Nephron (organoid): Measurements from ENCODE around the gene LRFN2.

ENCODE experiments used
- H3K27ac Mint-ChIP-seq, 3 experiments: 2 replicates each; pipeline ENCODE4 v1.8.0; 2020; ENCODE audit warnings: mixed read lengths in 3 of 3, mild to moderate bottlenecking in 2 of 3, moderate library complexity in 1 of 3
- H3K27me3 Mint-ChIP-seq: 2 replicates; pipeline ENCODE4 v1.8.0; 2021; ENCODE audit warnings: low read depth, mild to moderate bottlenecking, moderate library complexity, mixed read lengths
- H3K36me3 Mint-ChIP-seq: 2 replicates; pipeline ENCODE4 v1.8.0; 2020; ENCODE audit warnings: low read depth, mixed read lengths
- H3K4me1 Mint-ChIP-seq: 2 replicates; pipeline ENCODE4 v1.8.0; 2020; ENCODE audit warnings: mixed read lengths
- H3K4me3 Mint-ChIP-seq, 3 experiments: 2 replicates each; pipeline ENCODE4 v1.8.0; 2020; ENCODE audit warnings: mild to moderate bottlenecking in 3 of 3, mixed read lengths in 3 of 3, moderate library complexity in 2 of 3
- H3K9me3 Mint-ChIP-seq: 2 replicates; pipeline ENCODE4 v1.8.0; 2020; ENCODE audit warnings: mixed read lengths
- TF ChIP-seq, protein P1 (sequence below), 3 experiments: fragments of 200-600 bp; sonication (generic); IDR thresholded peaks; one replicate each; pipeline ENCODE4 v1.5.0; 2021; ENCODE audit warnings: antibody characterized with exemption in 3 of 3; ENCODE audit not compliant: unreplicated experiment in 3 of 3

The LRFN2 gene

DNA sequence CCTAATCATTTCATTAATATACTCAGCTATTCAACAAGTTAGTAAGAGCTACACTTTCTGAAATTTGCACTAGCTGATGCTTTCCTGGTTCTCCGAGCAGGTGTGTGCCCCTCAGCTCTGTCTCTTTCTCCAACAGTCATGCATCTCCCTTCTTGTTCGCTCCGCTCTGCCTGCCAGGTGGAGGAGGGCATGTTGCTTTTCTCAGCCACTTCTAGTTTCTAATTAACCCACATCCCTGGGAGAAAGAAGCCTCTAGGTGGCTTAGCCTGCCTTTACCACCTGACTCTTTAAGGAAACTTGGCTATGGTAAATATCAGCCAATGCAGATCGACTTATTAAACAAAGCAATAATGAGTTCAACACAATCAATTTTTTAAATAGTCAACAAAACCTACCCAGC lies 34.2 kb downstream of the LRFN2 start:
- H3K36me3 Mint-ChIP-seq: no peaks in the 10 kb centered on the region
- no peak overlapping the region for H3K4me3 Mint-ChIP-seq
- H3K27ac Mint-ChIP-seq: peak overlapping the region; percentile 28 to 71 (median 58)
- TF ChIP-seq, protein P1, sequence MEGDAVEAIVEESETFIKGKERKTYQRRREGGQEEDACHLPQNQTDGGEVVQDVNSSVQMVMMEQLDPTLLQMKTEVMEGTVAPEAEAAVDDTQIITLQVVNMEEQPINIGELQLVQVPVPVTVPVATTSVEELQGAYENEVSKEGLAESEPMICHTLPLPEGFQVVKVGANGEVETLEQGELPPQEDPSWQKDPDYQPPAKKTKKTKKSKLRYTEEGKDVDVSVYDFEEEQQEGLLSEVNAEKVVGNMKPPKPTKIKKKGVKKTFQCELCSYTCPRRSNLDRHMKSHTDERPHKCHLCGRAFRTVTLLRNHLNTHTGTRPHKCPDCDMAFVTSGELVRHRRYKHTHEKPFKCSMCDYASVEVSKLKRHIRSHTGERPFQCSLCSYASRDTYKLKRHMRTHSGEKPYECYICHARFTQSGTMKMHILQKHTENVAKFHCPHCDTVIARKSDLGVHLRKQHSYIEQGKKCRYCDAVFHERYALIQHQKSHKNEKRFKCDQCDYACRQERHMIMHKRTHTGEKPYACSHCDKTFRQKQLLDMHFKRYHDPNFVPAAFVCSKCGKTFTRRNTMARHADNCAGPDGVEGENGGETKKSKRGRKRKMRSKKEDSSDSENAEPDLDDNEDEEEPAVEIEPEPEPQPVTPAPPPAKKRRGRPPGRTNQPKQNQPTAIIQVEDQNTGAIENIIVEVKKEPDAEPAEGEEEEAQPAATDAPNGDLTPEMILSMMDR (IDR thresholded peaks at IDR 0.05; ENCODE audit: unreplicated experiment in 3 of 3): no peak
- H3K27me3 Mint-ChIP-seq: peaks cover 42% of the 10 kb centered on the region
- H3K4me1 Mint-ChIP-seq: peaks cover 8% of the 10 kb centered on the region
- H3K9me3 Mint-ChIP-seq: no peaks in the 10 kb centered on the region

DNA sequence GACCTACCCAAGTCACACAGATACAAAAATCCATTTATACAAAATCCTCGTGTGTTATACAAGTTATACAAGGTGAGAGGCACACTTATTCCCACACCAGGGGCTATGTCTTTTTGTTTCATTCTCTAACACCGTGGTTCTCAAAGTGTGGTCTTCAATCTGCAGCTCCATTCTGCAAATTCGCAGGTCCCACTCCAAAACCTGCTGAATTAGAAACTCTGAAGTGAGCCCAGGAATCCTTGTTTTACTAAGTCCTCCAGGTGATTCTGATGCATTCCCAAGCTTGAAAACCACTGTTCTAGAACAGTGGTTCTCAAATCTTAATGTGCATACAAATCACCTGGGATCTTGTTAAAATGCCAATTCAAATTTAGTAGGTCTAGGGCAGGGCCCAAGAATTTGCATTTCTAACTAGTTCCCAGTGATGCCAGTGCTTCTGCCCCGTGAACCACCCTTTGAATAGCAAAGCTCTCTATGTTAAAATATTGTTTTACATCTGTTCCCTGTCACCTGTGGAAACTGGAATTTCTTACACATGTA lies 35.1 kb downstream of the LRFN2 start:
- H3K4me3 Mint-ChIP-seq: no peak overlapping the region
- no peaks in the 10 kb centered on the region for H3K36me3 Mint-ChIP-seq

DNA sequence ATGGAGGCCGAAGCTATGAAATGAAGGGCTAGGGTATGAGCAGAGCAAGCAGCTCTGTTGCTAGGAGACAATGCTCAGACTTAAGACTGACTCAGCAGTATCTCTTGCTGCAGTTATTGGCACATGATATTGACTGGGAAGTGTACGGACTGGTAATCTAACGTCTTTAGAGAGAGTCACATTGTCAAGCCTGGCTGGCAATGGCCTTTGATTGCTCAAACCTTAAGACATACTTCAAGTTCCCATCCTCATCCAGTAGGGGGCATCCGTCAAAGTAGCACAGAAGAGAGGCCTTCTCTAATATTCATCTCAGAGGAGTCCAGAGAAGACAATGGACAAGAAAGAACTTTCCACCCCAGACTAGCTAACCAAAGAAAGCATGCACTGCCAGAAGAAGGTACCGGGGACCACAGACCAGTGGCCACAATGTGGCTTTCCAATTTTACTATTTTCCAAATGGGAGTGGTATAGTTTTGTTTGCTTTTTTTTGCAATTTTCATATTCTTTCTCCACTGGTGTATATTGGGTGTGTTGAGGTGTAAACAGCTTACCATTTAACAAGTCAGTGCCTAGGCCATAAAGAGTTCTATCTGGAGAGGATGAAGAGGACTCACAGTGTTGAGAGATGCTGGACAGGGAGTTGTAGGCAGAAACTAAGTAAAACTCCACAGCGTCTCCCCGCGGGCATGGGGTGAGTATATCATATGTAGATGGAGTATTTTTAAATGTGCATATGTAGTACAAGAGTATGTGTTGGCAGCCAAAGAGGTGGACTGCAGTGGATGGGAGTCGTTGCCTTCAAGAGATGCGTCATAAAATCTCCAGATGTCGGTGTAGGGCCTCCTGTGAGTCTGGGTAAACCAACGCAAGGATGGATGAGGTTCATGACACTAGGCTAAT lies 36.7 kb downstream of the LRFN2 start:
- Mint-ChIP-seq H3K9me3 (no peaks in the 10 kb centered on the region), H3K27me3 (peaks cover 41% of the 10 kb centered on the region), H3K4me3 (no peak overlapping the region), H3K27ac (peak overlapping the region in 1 of 3 experiments; percentile 49), H3K36me3 (no peaks in the 10 kb centered on the region), H3K4me1 (peaks cover 8% of the 10 kb centered on the region)
- TF ChIP-seq, protein P1 (IDR thresholded peaks at IDR 0.05; ENCODE audit: unreplicated experiment in 3 of 3): peak; percentile 43 to 58 (median 49)

More for the DNA sequence above, 35.1 kb downstream of the LRFN2 start:
- peak overlapping the region in 1 of 3 experiments; percentile 59 for H3K27ac Mint-ChIP-seq
- TF ChIP-seq, protein P1 (IDR thresholded peaks at IDR 0.05; ENCODE audit: unreplicated experiment in 3 of 3): no peak
- H3K27me3 Mint-ChIP-seq: peaks cover 43% of the 10 kb centered on the region
- H3K4me1 Mint-ChIP-seq: peaks cover 8% of the 10 kb centered on the region
- no peaks in the 10 kb centered on the region for H3K9me3 Mint-ChIP-seq

DNA sequence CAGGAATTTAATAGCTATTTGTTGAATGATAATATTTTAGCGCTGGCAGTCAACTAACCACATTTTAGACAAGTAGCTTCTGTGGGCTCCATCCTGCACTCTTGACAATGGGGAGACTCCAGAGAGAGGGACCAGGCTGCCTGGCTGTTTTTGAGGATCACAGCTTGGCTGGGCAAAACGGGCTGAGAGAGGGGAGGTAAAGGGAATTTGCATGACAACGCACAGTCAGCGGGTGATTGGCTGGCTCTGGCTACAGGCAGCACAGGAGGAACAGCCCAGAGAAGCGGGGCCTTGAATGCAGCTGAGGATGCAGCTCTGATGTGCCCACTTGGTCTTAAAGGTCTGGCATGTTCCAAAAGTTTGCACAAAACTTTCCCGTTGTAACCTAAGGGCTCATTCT lies 41.2 kb downstream of the LRFN2 start:
- no peak overlapping the region for H3K4me3 Mint-ChIP-seq
- peaks cover 23% of the 10 kb centered on the region for H3K27me3 Mint-ChIP-seq
- TF ChIP-seq, protein P1 (IDR thresholded peaks at IDR 0.05; ENCODE audit: unreplicated experiment in 3 of 3): no peak
- no peak overlapping the region for H3K27ac Mint-ChIP-seq
- no peaks in the 10 kb centered on the region for H3K4me1 Mint-ChIP-seq
- no peaks in the 10 kb centered on the region for H3K36me3 Mint-ChIP-seq
- no peaks in the 10 kb centered on the region for H3K9me3 Mint-ChIP-seq

DNA sequence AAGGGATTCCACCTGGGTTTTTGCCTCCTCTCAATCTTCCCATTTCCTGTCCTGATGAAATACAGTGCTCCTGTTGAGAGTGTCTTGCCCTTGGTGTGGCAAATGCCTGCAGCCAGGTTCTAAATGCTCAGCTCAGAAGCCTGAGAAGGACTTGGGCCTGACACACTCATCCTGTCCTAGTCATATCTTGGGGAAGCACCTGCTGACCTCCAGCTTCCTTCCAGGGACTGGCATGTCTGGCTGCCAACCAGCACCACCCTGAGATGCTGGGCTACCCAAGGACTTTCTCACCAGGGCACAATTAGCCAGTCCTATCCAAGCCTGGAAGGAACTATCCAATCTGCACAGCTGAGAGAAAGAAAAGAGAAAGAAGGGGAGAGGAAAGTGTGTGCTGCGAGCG lies 43.4 kb downstream of the LRFN2 start:
- Mint-ChIP-seq H3K4me1 (no peaks in the 10 kb centered on the region), H3K9me3 (no peaks in the 10 kb centered on the region), H3K27me3 (peaks cover 34% of the 10 kb centered on the region), H3K27ac (no peak overlapping the region), H3K4me3 (no peak overlapping the region), H3K36me3 (no peaks in the 10 kb centered on the region)
- TF ChIP-seq, protein P1 (IDR thresholded peaks at IDR 0.05; ENCODE audit: unreplicated experiment in 3 of 3): no peak
